HG02870 (cell line): ENCODE results near the gene GRIK1.

Experiments
- ATAC-seq: cut with Tn5 transposase; IDR thresholded peaks from one replicate; pipeline ENCODE4 v1.9.1; 2021; ENCODE audit warnings: mild to moderate bottlenecking, moderate library complexity; ENCODE audit not compliant: unreplicated experiment

The GRIK1 gene

GRCh38 chr21:29499734-29500343, 440.0 kb downstream of the GRIK1 start:
- ATAC-seq, result no peak

GRCh38 chr21:29499229-29499628, 440.6 kb downstream of the GRIK1 start:
- no peak for ATAC-seq

- no peak for ATAC-seq
Measured at GRCh38 chr21:29496337-29496736, 443.5 kb downstream of the GRIK1 start.

- no peak for ATAC-seq
Measured at GRCh38 chr21:29490016-29490415, 449.8 kb downstream of the GRIK1 start.

- ATAC-seq, result no peak
Measured at GRCh38 chr21:29487154-29487553, 452.6 kb downstream of the GRIK1 start.
